Vagina (tissue), 2 donors: Measurements from ENCODE around the gene SCN10A.

Experiments used
- CTCF ChIP-seq, 3 experiments: fragments of 450-650 bp in 2 of 3; fragments of 200-600 bp in 1 of 3; sonication (generic) in 1 of 3; IDR thresholded peaks; one replicate each; pipeline ENCODE4 v1.5.1; 2017 to 2019; ENCODE audit warnings: antibody characterized with exemption in 3 of 3, mild to moderate bottlenecking in 2 of 3, moderate library complexity in 2 of 3
- POLR2A ChIP-seq, 2 donors: fragments of 450-650 bp; IDR thresholded peaks; one replicate each; pipeline ENCODE4 v1.6.1; 2017; ENCODE audit warnings: antibody characterized with exemption in 2 of 2, mild to moderate bottlenecking in 2 of 2, moderate library complexity in 2 of 2
- POLR2AphosphoS5 ChIP-seq, 2 donors: sonication (generic); formaldehyde crosslinking; IDR thresholded peaks; one replicate each; pipeline ENCODE4 v1.9.0; 2017; ENCODE audit warnings: antibody characterized with exemption in 2 of 2, mild to moderate bottlenecking in 2 of 2, low read depth in 1 of 2; ENCODE audit not compliant: insufficient read depth in 1 of 2

GRCh38 chr3:38723569-38724391 is 92.2 kb downstream of the SCN10A start:
- TF ChIP-seq CTCF (IDR thresholded peaks at IDR 0.05) (no peak), POLR2AphosphoS5 (IDR thresholded peaks at IDR 0.05; ENCODE audit: insufficient read depth in 1 of 2, low read depth in 1 of 2) (no peak), POLR2A (IDR thresholded peaks at IDR 0.05) (no peak)
